ENCODE data around the gene FRMD4A.

FRMD4A gene

DNA sequence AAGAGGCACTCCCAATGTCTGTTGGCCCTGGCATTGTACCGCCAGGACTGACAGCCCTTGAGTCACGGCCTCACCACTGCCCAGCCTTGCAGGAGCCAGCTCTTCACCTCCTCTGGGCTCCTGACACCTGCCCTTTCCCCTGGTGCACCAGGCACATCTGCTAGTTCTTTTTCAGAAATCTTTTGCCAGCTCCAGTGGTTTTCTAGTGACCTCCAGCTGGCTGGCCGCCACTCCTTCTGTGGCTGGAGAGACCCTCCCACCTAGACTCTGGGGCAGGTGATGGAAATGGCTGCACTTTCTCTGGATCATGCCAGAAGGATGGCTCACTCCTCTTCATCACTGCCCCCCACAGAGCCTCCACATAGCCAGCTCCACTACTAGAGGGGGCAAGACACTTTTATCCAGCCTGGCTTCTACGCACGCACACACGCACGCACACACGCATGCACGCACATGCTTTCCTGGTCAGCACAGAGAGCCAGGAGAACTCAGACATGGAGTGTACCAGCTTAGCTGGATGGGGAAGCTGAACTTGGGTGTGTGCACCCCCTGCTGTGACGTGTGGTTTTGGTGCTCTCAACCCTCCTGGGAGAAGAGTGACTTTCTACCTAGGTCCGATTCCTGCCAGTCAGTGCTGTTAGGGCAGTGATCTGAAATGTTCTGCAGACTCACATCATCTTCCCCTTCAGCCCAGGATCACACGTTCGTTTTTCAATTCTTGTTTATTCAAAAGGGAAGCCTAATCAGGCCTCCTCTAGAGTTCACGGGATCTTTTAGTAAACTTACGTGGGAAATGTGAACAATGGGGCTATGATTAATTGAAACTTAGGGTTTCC lies 522.0 kb downstream of the FRMD4A start:
- TF ChIP-seq EZH2phosphoT487 (conservative IDR thresholded peaks at IDR 0.05; ENCODE audit: low read length): no peak
- TF ChIP-seq, protein P1, sequence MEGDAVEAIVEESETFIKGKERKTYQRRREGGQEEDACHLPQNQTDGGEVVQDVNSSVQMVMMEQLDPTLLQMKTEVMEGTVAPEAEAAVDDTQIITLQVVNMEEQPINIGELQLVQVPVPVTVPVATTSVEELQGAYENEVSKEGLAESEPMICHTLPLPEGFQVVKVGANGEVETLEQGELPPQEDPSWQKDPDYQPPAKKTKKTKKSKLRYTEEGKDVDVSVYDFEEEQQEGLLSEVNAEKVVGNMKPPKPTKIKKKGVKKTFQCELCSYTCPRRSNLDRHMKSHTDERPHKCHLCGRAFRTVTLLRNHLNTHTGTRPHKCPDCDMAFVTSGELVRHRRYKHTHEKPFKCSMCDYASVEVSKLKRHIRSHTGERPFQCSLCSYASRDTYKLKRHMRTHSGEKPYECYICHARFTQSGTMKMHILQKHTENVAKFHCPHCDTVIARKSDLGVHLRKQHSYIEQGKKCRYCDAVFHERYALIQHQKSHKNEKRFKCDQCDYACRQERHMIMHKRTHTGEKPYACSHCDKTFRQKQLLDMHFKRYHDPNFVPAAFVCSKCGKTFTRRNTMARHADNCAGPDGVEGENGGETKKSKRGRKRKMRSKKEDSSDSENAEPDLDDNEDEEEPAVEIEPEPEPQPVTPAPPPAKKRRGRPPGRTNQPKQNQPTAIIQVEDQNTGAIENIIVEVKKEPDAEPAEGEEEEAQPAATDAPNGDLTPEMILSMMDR (IDR thresholded peaks at IDR 0.05; ENCODE audit: insufficient read depth, low read length, poor library complexity, severe bottlenecking): no peak
- Histone ChIP-seq H3F3A (ENCODE audit: insufficient read depth) (no peaks in the 10 kb centered on the region), H4K20me1 (ENCODE audit: low read depth, low read length) (no peaks in the 10 kb centered on the region), H3K4me3 (ENCODE audit: insufficient read depth, low read length, poor library complexity, severe bottlenecking) (no peak overlapping the region), H3K27me3 (ENCODE audit: low read length) (no peaks in the 10 kb centered on the region), H3K79me2 (ENCODE audit: insufficient read depth, low read length) (no peaks in the 10 kb centered on the region), H3K27ac (ENCODE audit: low read depth, low read length) (no peak overlapping the region), H3K9me2 (replicated peaks; ENCODE audit: insufficient read depth, low read length) (no peaks in the 10 kb centered on the region), H3K9me3 (ENCODE audit: insufficient read depth, low read length) (no peaks in the 10 kb centered on the region), H3K9ac (ENCODE audit: low read length) (no peak overlapping the region), H3K36me3 (ENCODE audit: low read length) (no peaks in the 10 kb centered on the region), H2AFZ (ENCODE audit: low read depth, low read length, severe bottlenecking) (no peak overlapping the region), H3K4me2 (ENCODE audit: low read depth, low read length, poor library complexity, severe bottlenecking) (no peak overlapping the region)

DNA sequence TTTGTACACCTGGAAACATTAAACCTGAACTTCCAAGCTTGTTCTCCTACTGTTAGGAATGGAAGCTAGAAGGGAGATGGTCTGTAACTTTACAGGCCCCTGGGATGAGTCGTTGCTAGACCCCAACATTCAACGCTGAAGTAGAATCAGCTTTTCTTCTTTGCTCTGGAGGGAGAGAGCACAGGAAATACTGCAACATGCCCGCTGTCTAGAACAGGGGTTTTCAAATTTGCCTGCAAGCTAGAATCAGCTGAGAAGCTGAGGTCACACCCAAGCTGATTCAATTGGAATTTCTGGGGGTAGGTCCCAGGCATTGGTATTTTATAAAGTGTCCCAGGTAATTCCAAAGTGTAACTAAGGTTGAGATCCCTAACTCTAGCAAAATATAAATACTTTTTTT lies 524.3 kb downstream of the FRMD4A start:
- Histone ChIP-seq H3K4me2 (ENCODE audit: low read depth, low read length, poor library complexity, severe bottlenecking) (no peak overlapping the region), H3K9me2 (replicated peaks; ENCODE audit: insufficient read depth, low read length) (no peaks in the 10 kb centered on the region), H4K20me1 (ENCODE audit: low read depth, low read length) (no peaks in the 10 kb centered on the region), H3K27me3 (ENCODE audit: low read length) (no peaks in the 10 kb centered on the region), H3K4me3 (ENCODE audit: insufficient read depth, low read length, poor library complexity, severe bottlenecking) (no peak overlapping the region), H2AFZ (ENCODE audit: low read depth, low read length, severe bottlenecking) (no peak overlapping the region), H3K27ac (ENCODE audit: low read depth, low read length) (no peak overlapping the region), H3K79me2 (ENCODE audit: insufficient read depth, low read length) (no peaks in the 10 kb centered on the region), H3K9me3 (ENCODE audit: insufficient read depth, low read length) (no peaks in the 10 kb centered on the region), H3K36me3 (ENCODE audit: low read length) (no peaks in the 10 kb centered on the region), H3K9ac (ENCODE audit: low read length) (no peak overlapping the region), H3F3A (ENCODE audit: insufficient read depth) (no peaks in the 10 kb centered on the region)
- TF ChIP-seq, protein P1 (IDR thresholded peaks at IDR 0.05; ENCODE audit: insufficient read depth, low read length, poor library complexity, severe bottlenecking): no peak

DNA sequence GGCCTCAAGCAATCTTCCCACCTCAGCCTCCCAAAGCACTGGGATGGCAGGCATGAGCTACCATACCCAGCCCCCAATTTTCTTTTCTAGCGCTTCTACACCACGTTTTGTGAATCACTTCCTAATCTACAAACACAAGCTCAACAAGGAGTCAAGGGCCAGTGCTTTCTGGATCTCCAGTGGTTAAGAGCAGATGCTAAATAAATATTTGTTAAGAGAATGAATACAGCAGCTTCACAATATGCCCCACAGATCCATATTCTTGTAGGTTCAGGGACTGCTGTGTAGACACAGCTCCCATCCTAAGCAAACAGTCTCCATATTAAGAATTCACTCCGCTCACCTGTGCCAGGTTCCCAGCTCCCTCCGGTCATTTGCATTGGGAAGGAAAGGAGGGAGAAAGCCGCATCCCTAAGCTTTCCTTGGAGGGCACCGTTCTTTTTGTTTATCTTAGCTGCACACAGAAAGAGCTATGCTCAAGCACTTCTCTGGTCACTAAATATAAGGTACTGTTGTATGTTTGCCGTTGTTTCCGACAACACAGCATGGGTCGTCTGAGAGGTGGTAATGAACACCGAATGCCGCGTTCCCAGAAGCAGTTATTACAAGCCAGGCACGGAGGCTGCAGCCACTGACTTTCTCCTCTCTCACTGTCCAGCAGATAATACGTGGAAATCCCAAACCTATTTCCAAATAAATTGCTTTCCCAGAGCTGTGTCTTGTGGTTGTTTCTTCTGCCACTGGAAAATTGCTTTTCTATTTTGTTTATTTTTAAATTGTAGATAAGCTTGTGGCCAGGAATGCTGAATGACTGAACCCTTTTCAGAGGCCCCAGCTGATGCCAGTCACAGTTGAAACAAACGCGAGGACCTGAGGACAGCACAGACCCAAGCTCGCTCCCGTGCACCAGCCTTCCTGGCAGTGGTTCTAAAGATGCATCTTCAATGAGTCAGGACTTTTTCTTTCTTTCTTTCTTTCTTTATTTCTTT lies 526.9 kb downstream of the FRMD4A start:
- no peak overlapping the region for H3K9ac ChIP-seq (ENCODE audit: low read length)
- H3K4me3 ChIP-seq (ENCODE audit: insufficient read depth, low read length, poor library complexity, severe bottlenecking): no peak overlapping the region
- TF ChIP-seq, protein P1 (IDR thresholded peaks at IDR 0.05; ENCODE audit: insufficient read depth, low read length, poor library complexity, severe bottlenecking): no peak
- TF ChIP-seq EZH2phosphoT487 (conservative IDR thresholded peaks at IDR 0.05; ENCODE audit: low read length): no peak
- H4K20me1 ChIP-seq (ENCODE audit: low read depth, low read length): no peaks in the 10 kb centered on the region
- no peaks in the 10 kb centered on the region for H3K9me3 ChIP-seq (ENCODE audit: insufficient read depth, low read length)
- no peak overlapping the region for H3K4me2 ChIP-seq (ENCODE audit: low read depth, low read length, poor library complexity, severe bottlenecking)
- H3K27ac ChIP-seq (ENCODE audit: low read depth, low read length): no peak overlapping the region
- no peaks in the 10 kb centered on the region for H3K36me3 ChIP-seq (ENCODE audit: low read length)
- no peak overlapping the region for H2AFZ ChIP-seq (ENCODE audit: low read depth, low read length, severe bottlenecking)
- H3K9me2 ChIP-seq (replicated peaks; ENCODE audit: insufficient read depth, low read length): no peaks in the 10 kb centered on the region
- no peaks in the 10 kb centered on the region for H3F3A ChIP-seq (ENCODE audit: insufficient read depth)
- no peaks in the 10 kb centered on the region for H3K79me2 ChIP-seq (ENCODE audit: insufficient read depth, low read length)
- H3K27me3 ChIP-seq (ENCODE audit: low read length): no peaks in the 10 kb centered on the region

Measured in SU-DHL-6 (cell line).